HG03342 (cell line): ENCODE data around the gene XRCC5.
"Not testable (repeated sequence)": the region's sequence is repeated elsewhere in the genome, so short reads cannot be mapped to it uniquely, and the experiment has no call there.

Experiments
- ATAC-seq: cut with Tn5 transposase; IDR thresholded peaks from one replicate; pipeline ENCODE4 v1.9.1; 2021; ENCODE audit warnings: mild to moderate bottlenecking, moderate library complexity; ENCODE audit not compliant: unreplicated experiment

XRCC5 gene

DNA sequence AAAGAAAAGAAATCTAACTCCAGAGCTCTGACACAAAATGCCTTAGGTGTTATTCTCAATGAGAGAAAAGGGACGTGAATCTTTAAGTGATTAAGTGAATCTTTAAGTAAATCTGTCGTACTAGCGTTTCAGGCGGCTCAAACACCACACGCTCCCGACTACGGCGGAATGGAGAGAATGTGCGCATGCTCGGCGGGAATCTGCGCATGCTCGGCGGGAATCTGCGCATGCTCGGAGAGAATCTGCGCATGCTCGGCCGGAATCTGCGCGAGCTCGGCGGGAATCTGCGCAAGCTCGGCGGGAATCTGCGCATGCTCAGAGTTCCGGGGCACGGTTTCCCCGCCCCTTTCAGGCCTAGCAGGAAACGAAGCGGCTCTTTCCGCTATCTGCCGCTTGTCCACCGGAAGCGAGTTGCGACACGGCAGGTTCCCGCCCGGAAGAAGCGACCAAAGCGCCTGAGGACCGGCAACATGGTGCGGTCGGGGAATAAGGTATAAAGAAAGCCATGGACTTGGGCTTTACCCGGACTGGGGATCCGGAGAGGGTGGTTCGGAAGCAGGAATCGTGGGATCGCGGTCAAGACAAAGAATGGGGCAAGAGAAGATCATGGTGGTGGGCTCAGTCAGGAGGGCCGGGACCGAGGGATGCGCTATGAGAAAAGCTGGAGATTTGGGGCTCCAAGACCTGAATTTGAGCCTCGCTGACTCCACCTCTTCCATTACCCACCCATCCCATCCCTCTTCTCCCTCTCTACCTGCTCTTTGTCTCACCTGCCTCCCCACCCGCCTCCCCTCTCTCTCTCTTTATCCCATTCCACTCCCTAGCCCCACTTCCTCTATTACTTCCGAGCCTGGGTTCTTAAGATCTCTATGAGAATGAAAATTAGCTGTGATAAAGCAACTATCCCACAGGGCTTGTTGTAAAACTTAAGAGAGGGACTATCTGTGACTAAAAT lies at the start of gene XRCC5:
TSS of gene XRCC5 (plus strand) at position 382 of the 955 bp plus-strand sequence. CDS start at position 471, 89 bp downstream.
- peak; percentile 43 for ATAC-seq

- no peak for ATAC-seq
Measured at GRCh38 chr2:216064014-216064630, 45.0 kb upstream of the XRCC5 start.

DNA sequence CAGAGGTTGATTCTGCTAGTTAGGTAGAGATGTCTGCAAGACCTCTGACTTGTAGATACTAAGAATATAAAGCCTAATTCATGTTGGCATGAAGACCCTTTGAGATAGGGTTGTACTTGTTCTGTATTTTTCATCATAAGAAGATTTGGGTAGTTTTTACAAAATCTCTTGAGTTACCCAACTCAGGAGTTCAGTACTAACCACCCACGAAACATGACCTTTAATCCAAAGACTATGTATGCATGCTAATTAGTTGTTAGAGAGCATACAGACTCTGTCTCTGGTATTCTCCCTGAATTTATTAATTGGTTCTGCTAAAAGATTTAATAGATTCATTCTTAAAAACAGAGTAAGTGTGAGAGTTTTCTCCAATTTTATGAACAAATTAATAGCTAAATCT lies 44.5 kb upstream of the XRCC5 start:
- ATAC-seq: no peak

DNA sequence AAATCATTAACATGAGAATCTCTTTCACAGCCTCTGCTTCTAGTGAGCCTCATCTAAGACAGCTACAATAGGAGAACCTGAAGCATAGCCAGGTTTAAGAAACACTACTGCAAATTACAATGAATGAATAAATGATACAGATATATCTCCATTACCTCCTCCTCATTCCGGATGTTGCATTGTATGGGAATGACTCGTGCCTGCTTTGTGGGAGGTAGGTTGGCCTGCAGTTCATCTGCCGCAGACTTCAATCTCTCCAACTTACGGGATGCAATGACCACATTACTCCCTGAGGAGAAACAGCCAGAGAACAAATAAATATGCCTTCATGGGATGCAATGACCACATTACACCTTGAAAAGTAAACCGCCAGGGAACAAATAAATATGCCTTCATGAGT lies 42.9 kb upstream of the XRCC5 start:
- ATAC-seq: no peak

- ATAC-seq: no peak
Measured at GRCh38 chr2:216069028-216069427, 40.1 kb upstream of the XRCC5 start.

DNA sequence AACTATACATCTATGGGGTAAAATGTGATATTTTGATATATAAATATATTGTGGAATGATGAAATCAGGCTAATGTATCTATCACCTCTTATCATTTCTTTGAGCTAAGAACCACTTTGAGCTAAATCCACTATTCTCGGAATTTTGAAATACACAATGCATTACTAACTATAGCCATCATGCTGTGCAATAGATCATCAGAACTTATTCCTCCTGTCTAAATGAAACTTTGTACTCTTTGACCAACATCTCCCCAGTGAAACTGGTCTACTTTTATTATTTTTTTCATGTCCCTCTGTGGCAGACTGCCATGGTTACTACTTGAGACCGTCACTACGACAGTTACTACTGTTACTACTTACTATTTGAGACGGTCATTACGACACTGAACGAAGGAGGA lies 39.0 kb upstream of the XRCC5 start:
- no peak for ATAC-seq

- no peak for ATAC-seq
Measured at GRCh38 chr2:216071111-216071851, 37.9 kb upstream of the XRCC5 start.

DNA sequence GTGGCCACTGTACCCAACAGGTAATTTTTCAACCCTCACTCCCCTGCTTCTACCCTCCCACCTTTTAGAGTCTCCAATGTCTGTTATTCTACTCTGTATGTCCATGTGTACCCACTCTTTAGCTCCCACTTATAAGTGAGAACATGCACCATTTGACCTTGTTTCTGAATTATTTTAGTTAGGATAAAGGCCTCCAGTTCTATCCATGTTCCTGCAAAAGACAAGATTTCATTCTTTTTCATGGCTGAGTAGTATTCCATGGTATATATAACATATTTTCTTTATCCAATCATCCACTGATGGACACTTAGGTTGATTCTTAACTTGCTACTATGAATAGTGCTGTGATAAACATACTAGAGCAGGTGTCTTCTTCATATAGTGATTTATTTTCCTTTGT lies 36.7 kb upstream of the XRCC5 start:
- no peak for ATAC-seq

GRCh38 chr2:216073773-216074172 lies 35.4 kb upstream of the XRCC5 start:
- ATAC-seq: no peak

DNA sequence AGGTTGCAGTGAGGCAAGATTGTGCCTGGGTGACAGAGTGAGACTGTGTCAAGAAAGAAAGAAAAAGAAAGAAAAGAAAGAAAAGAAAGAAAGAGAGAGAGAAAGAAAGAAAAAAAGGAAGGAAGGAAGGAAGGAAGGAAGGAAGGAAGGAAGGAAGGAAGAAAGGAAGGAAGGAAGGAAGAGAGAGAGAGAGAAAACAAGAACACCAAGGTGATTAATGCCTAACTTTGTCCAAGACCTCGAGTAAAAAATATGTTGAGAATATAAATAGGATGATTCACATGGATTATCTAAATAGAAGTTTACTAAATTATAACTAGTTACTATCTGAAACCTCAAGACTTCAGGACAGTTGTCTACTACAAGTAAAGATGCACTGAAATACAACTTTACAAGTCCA lies 34.8 kb upstream of the XRCC5 start:
- no peak for ATAC-seq

DNA sequence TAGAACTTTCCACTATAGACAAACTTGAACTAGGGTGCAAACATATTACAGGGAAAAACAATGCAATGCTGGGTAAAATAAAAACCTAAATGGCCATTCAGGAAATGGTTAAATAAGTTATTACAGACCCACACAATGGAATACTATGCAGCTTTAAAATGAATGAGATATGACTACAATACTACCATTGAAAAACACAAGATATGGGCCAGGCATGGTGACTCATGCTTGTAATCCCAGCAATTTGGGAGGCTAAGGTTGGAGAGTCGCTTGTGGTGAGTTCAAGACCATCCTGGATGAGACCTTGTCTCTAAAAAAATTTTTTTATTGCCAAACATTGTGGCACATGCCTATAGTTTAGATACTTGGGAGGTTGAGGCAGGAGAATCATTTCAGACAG lies 34.4 kb upstream of the XRCC5 start:
- no peak for ATAC-seq

- no peak for ATAC-seq
Measured at GRCh38 chr2:216075510-216076485, 33.4 kb upstream of the XRCC5 start.

DNA sequence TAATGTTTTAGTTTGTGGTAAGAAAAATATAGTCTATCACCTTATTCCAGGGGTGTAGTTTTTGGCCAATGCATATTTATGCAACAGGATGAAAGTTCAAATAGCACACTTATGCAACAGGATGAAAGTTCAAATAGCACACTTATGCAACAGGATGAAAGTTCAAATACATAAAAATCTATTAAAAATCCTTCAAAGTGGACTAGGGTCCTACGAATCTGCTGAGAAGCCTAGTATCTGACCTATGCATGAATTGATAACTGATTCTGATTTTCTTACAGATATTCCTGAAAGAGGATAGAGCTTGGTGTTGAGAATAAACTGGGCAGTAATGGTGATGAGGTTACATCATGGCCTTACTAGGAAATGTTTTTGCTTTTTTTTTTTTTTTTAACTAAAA lies 30.4 kb upstream of the XRCC5 start:
- ATAC-seq: no peak

- not testable (repeated sequence) for ATAC-seq
Measured at GRCh38 chr2:216080048-216080447, 29.1 kb upstream of the XRCC5 start.

- ATAC-seq: no peak
Measured at GRCh38 chr2:216081012-216081411, 28.1 kb upstream of the XRCC5 start.

DNA sequence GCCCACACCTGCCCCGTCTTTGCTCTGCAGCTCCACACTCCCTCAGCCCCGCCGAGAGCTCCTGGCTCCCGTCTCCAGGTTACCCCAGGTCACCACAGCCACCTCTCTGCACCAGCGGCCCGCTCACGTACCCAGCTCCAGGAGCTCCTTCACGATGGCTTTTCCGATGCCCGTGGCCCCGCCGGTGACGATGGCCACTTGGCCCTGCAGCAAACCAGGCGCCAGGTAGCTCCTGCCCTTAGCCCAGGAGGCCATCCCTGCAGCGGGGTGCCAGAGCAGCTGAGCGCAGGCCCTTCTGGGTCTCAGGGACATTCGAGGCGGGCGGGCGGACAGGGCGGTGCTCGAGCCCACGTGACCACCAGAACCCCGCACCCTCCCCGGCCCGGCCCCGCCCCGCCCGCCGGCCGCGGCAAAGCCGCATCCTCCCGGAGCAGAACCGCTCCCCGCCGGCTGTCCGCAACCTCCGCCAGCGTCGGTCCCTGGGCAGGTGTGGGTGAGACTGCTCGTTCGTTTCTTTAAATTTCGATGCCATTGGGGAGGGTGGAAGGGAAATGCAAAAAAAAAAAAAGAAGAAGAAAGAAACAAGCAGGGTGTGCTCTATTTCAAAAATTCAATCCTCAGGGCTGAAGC lies 27.5 kb upstream of the XRCC5 start, which contains the start of the genes PECR and TMEM169:
TSS of gene PECR (minus strand) at position 323 of the 630 bp plus-strand sequence. CDS start at position 255, 68 bp downstream.
TSS of gene TMEM169 (plus strand) at position 433 of the 630 bp plus-strand sequence. CDS start 14,045 bp downstream, outside the sequence.
- ATAC-seq: peak; percentile 89

DNA sequence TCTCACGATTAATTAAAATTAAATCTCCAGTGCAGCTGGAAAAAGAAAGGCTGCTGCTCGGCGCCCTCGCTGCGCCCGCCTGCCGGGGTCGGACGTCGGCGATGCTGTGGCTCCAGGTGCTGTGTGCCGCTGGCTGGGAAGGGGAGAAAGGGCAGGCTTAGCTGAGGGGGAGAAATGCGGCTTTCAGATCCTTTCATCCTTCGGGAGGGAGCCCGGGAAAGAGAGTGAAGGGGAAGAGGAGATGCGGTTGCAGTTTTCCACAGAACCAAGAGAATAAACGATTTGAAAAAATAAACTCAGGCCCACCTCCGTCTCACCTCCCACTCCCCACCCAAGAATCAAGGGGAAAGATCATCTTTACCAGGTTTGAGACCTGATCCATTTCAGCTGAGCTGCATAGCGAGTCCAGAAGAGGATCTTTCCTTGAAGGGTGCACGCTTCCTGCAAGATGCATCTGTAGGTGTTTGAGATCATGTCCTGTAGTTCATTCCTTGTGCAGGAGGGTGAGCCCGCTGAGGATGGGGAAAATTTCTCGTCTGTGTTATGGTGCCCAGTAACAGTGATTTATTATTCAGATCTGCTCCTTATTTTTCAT lies 26.9 kb upstream of the XRCC5 start:
- peak; percentile 14 for ATAC-seq

DNA sequence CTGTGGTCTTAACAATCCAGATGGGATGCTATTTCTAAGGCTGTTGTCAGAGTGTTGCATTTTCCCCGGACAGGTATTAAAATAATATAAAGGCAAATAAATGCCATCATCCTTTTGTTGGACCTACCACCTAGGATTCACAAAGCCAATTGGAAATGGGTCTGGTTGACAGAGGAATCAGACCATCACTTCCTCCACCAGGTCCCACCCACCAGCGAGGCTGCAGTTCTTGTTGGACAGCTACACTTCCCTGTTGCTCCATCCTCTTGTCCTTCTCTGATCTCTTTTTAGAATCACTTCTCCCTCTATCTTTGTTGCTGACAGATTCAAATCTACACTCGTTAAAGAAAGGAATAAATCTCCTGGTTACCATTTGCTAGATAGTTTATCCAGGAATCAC lies 26.3 kb upstream of the XRCC5 start:
- ATAC-seq: no peak
